Progenitor cell of endocrine pancreas (in vitro differentiated cells): ENCODE results near the gene NANP. TPM values are rescaled to one million over a fixed set of nuclear protein-coding genes. Genes with fewer than 3 reads are reported as not detected.
"Not testable (repeated sequence)": the region's sequence is repeated elsewhere in the genome, so short reads cannot be mapped to it uniquely, and the experiment has no call there.

Source experiments
- DNase-seq: peaks from one replicate; pipeline ENCODE4 v3.0.0; 2021; ENCODE audit warnings: low spot score; ENCODE audit not compliant: unreplicated experiment
- H3K27ac Mint-ChIP-seq: 2 replicates; pipeline ENCODE4 v1.8.0; 2021; ENCODE audit warnings: mild to moderate bottlenecking, moderate library complexity, mixed read lengths
- H3K27me3 Mint-ChIP-seq: 2 replicates; pipeline ENCODE4 v1.8.0; 2021; ENCODE audit warnings: mixed read lengths
- H3K36me3 Mint-ChIP-seq: 2 replicates; pipeline ENCODE4 v1.8.0; 2022; ENCODE audit warnings: mixed read lengths; ENCODE audit not compliant: insufficient read depth
- H3K4me1 Mint-ChIP-seq: 2 replicates; pipeline ENCODE4 v1.8.0; 2021; ENCODE audit warnings: low read depth, mixed read lengths
- H3K4me3 Mint-ChIP-seq: 2 replicates; pipeline ENCODE4 v1.8.0; 2021; ENCODE audit warnings: low read depth, mild to moderate bottlenecking, moderate library complexity, mixed read lengths
- H3K9me3 Mint-ChIP-seq: 2 replicates; pipeline ENCODE4 v1.8.0; 2021; ENCODE audit warnings: low read depth, mixed read lengths
- total RNA-seq: library from RNA; stranded (reverse); gene quantifications from 2 replicates; pipeline ENCODE4 v1.2.1, GENCODE V29; 2021
- TF ChIP-seq, protein P1 (sequence below): fragments of 200-600 bp; sonication (generic); IDR thresholded peaks from one replicate; pipeline ENCODE4 v1.5.0; 2021; ENCODE audit warnings: antibody characterized with exemption, mild to moderate bottlenecking; ENCODE audit not compliant: unreplicated experiment

The NANP gene
- total RNA-seq, 1 donor from 2014 or later = 3.3 TPM

DNA sequence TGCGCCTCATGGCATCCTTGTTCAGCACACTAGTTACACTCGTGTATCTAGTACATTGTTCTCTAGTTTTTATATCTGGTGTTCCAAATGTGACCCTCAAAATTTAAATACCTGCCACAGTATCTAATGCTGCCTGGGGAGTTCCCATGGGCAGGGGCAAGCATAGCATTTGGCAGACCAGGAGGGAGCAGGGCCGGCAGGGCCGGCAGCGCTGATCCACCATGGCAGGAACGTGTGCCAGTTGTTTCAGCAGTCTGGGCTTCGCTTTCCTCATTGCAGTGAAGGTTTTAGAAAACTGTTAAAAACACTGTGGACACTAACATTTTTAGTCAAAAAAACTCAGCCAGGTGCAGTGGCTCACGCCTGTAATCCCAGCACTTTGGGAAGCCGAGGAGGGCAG is 19.2 kb downstream of the NANP start:
- Mint-ChIP-seq H3K36me3 (no peaks in the 10 kb centered on the region), H3K9me3 (no peaks in the 10 kb centered on the region), H3K27me3 (no peaks in the 10 kb centered on the region), H3K4me1 (no peaks in the 10 kb centered on the region), H3K27ac (no peak overlapping the region), H3K4me3 (no peak overlapping the region)
- no peak for DNase-seq
- TF ChIP-seq, protein P1, sequence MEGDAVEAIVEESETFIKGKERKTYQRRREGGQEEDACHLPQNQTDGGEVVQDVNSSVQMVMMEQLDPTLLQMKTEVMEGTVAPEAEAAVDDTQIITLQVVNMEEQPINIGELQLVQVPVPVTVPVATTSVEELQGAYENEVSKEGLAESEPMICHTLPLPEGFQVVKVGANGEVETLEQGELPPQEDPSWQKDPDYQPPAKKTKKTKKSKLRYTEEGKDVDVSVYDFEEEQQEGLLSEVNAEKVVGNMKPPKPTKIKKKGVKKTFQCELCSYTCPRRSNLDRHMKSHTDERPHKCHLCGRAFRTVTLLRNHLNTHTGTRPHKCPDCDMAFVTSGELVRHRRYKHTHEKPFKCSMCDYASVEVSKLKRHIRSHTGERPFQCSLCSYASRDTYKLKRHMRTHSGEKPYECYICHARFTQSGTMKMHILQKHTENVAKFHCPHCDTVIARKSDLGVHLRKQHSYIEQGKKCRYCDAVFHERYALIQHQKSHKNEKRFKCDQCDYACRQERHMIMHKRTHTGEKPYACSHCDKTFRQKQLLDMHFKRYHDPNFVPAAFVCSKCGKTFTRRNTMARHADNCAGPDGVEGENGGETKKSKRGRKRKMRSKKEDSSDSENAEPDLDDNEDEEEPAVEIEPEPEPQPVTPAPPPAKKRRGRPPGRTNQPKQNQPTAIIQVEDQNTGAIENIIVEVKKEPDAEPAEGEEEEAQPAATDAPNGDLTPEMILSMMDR = no peak

DNA sequence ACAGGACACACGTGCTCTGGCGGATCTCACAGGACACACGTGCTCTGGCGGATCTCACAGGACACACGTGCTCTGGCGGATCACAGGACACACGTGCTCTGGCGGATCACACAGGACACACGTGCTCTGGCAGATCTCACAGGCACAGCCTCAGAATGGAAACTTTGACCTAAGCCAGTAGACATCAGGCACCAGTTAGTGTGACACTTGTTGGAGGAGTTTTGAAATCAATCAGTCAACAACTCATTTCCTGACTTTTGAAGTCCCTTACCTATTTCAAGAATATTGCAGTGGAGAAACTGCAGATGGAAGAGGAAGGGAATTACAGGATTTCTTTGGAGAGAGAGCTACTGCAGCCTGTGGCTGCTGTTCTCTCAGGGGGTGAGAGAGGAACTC is 20.9 kb downstream of the NANP start:
- not testable (repeated sequence) for H3K4me1 Mint-ChIP-seq, H3K4me3 Mint-ChIP-seq

DNA sequence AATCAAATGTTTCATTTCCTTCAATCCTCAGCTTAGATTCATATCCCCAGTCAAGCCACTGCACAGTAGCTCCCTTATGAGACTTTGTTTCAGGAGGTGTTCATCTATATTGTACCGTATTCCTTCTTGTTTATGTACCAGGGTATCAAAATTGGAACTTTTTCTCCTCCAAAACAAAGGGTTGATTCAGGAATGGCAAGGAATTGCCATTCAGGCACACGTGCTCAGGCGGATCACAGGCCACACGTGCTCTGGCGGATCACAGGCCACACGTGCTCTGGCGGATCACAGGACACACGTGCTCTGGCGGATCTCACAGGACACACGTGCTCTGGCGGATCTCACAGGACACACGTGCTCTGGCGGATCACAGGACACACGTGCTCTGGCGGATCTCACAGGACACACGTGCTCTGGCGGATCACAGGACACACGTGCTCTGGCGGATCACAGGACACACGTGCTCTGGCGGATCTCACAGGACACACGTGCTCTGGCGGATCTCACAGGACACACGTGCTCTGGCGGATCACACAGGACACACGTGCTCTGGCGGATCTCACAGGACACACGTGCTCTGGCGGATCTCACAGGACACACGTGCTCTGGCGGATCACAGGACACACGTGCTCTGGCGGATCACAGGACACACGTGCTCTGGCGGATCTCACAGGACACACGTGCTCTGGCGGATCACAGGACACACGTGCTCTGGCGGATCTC is 21.5 kb downstream of the NANP start:
- not testable (repeated sequence) for H3K27ac Mint-ChIP-seq, H3K4me3 Mint-ChIP-seq, H3K4me1 Mint-ChIP-seq, H3K9me3 Mint-ChIP-seq, H3K36me3 Mint-ChIP-seq, H3K27me3 Mint-ChIP-seq, DNase-seq

More for the DNA sequence above, 20.9 kb downstream of the NANP start:
- not testable (repeated sequence) for H3K9me3 Mint-ChIP-seq, H3K27me3 Mint-ChIP-seq, H3K27ac Mint-ChIP-seq, DNase-seq, H3K36me3 Mint-ChIP-seq

DNA sequence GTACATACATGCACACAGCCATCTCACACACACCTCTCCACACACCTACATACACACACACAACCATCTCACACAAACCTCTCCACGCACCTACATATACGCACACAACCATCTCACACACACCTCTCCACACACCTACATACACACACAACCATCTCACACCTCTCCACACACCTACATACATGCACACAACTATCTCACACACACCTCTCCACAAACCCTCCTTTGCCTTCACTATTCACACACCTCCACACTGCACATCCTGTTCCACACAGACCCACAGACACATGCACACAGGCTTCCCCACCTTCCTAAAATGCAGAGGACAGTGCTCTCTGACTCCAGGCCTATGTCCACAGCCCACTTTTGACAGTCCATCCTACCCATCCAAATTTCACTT is 22.2 kb downstream of the NANP start:
- H3K4me1 Mint-ChIP-seq = no peaks in the 10 kb centered on the region
- H3K9me3 Mint-ChIP-seq = no peaks in the 10 kb centered on the region
- DNase-seq = no peak
- TF ChIP-seq, protein P1 = no peak
- H3K4me3 Mint-ChIP-seq = no peak overlapping the region
- H3K36me3 Mint-ChIP-seq = no peaks in the 10 kb centered on the region
- H3K27me3 Mint-ChIP-seq = no peaks in the 10 kb centered on the region
- H3K27ac Mint-ChIP-seq = no peak overlapping the region

DNA sequence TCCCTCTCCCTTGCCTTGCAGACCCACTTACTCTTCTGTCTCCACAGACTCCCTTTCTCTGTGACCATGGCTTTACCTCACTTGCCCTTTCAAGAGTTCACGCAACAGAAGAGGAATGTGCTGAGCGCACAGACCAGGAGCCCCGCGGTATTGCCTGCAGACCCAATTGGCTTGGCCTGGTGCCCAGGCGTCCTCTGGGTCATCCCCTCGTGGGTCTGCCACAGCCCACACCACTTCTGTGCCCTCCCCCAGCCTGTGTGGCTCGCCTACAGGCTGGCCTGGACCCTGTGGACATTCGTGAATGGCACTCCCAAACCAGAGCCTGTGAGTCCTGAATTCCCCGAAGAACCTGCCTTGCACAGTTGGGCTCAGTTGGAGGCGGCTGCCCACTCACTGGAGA is 23.2 kb downstream of the NANP start:
- Mint-ChIP-seq H3K27ac (no peak overlapping the region), H3K36me3 (no peaks in the 10 kb centered on the region), H3K27me3 (no peaks in the 10 kb centered on the region), H3K4me3 (no peak overlapping the region), H3K4me1 (no peaks in the 10 kb centered on the region), H3K9me3 (no peaks in the 10 kb centered on the region)
- TF ChIP-seq, protein P1 = no peak
- DNase-seq = no peak

DNA sequence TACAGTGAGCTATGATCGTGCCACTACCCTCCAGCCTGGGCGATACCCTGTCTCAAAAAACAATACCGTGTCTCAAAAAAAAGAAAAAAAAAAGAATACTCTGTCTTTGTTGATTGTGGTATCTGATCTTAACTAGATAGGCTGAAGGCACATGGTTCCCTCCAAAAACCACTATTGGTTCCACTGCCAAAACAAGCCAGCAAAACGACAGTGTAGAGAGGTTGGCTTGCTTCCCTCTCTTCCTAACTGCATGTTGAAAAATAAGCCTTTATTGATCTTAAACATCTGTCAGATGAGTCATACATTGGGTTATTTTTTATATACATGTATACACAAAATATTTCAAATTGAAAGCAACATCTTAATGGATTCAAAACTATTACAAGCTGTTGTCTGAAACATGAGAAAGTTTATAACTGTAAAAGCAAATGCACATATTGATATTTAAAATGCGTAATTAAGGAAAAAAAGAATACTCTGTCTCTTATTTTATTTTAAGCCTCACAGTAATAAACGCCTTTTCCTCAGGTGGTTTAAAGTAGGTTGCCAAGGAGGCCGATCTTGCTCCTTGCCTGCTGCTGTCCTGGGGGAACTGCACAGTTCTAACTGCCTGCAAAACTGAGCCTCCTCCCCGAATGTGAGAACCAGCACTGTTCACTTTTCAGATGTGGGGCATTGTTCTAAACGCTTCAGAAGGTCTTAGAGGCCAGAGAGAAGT is 31.5 kb downstream of the NANP start:
- no peaks in the 10 kb centered on the region for H3K27me3 Mint-ChIP-seq
- TF ChIP-seq, protein P1 = no peak
- H3K4me1 Mint-ChIP-seq = no peaks in the 10 kb centered on the region
- no peaks in the 10 kb centered on the region for H3K36me3 Mint-ChIP-seq
- H3K27ac Mint-ChIP-seq = no peak overlapping the region
- no peak overlapping the region for H3K4me3 Mint-ChIP-seq
- H3K9me3 Mint-ChIP-seq = no peaks in the 10 kb centered on the region
- no peak for DNase-seq

DNA sequence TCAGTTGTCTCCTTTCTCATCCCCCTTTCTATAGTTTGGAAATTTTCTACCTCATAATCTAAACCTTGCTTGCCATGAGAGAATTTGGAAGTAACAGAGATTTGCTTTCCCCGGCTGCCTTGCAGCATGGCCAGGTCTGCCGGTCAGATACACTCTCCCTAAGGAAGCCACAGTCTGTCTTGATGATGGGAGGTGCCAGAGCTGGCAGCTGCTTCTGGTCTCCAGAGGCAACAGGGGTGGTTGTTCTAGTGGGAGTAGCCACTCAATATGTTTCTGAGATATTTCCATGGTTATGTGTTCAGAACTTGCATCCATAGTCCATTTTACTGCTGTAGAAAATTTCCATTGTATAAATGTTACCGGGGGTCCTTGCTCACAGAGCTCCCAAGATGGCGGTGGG is 33.0 kb downstream of the NANP start:
- DNase-seq, H3K4me3 Mint-ChIP-seq, H3K36me3 Mint-ChIP-seq, H3K9me3 Mint-ChIP-seq, H3K27me3 Mint-ChIP-seq, H3K4me1 Mint-ChIP-seq, H3K27ac Mint-ChIP-seq: not testable (repeated sequence)
